Measurements from ENCODE around the gene COL4A2. TPM values are rescaled to one million over a fixed set of nuclear protein-coding genes. Genes with fewer than 3 reads are reported as not detected.

The COL4A2 gene
- polyA plus RNA-seq, 2 of the 4 experiments (the other 2 are of a cell fraction) = 46.9 to 119 TPM

- TF ChIP-seq HDAC2 (IDR thresholded peaks at IDR 0.05) (no peak), RCOR1 (IDR thresholded peaks at IDR 0.05; ENCODE audit: low read depth, low read length) (no peak), ATOH8 (CRISPR knock-in tag; IDR thresholded peaks at IDR 0.05; ENCODE audit: low read depth) (no peak)
Measured at GRCh38 chr13:110418944-110419343, 111.9 kb downstream of the COL4A2 start (continued).

DNA sequence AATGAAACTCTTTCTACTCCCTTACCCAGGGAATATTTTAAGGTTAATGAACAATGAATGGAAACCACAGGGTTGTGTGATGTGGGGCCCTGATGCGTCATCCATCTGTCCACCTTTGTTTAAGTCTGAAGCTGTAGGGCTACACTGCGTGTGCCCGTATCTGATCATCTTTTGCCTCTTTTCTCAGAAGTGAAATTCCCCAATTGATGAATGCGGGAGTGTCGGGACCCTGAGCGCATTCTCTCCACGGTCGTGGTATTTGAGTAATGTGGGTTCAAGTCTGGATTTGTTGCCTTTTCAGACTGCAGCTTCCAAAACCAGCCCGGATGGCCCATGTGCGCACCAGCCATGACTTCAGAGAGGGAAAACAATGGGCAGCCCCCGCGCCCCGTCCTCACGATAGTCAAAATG is 112.3 kb downstream of the COL4A2 start:
- H3K4me3 ChIP-seq = no peak overlapping the region
- DNase-seq (ENCODE audit: low read depth in 1 of 2, low spot score in 1 of 2) (peak; percentile 50 to 58), FAIRE-seq (no peak), ATAC-seq (peak; percentile 81 to 86; a peak in 5 of 6 replicates)
- no peak for TF ChIP-seq PHF8 (IDR thresholded peaks at IDR 0.05; ENCODE audit: borderline replicate concordance, low read depth)
- peak; percentile 53; the same call in 1 of the 2 replicates for TF ChIP-seq HOXB5 (CRISPR knock-in tag; IDR thresholded peaks at IDR 0.05)
- TF ChIP-seq MYC (IDR thresholded peaks at IDR 0.05; ENCODE audit: borderline replicate concordance, low read length) = no peak
- 0 out of 2 replicates have a peak, but pooled peaks have one; percentile 24 for TF ChIP-seq GATA3 (IDR thresholded peaks at IDR 0.05; ENCODE audit: borderline replicate concordance)
- peak in 1 of 2 experiments; percentile 43; a peak in 1 of 5 replicates for TF ChIP-seq EP300 (IDR thresholded peaks at IDR 0.05)
- TF ChIP-seq KDM1A (IDR thresholded peaks at IDR 0.05; ENCODE audit: low read depth) = no peak
- peak; percentile 45; the same call in 1 of the 2 replicates for TF ChIP-seq EHF (CRISPR knock-in tag; IDR thresholded peaks at IDR 0.05)
- CTCF ChIA-PET = interaction anchor here (0.6 to 1.5 kb wide), 4 partner anchors 67 to 197 kb away, joined by 3 to 5 read pairs (median 4); no protein-coding TSS in a partner anchor
- POLR2A ChIA-PET = interaction anchor here (1.4 kb wide), 1 partner anchor 112 kb away, joined by 4 read pairs; the partner anchor contains the start of genes COL4A1 and COL4A2
- H3K9me3 ChIP-seq = no peaks in the 10 kb centered on the region
- WGBS (ENCODE audit: missing lambda C conversion rate) = 59% methylated on average over 12 of the region's 14 CpGs
- peak overlapping the region; percentile 34 for H3K4me2 ChIP-seq
- peaks cover 45% of the 10 kb centered on the region for H3K4me1 ChIP-seq
- peak overlapping the region; percentile 68 to 84 for H3K27ac ChIP-seq

- H3K27ac ChIP-seq = peak overlapping the region; percentile 68 to 84; a peak in 5 of 6 replicates
- 92% methylated on average over 7 of the region's 7 CpGs for WGBS (ENCODE audit: missing lambda C conversion rate)
- FAIRE-seq = no peak
Measured at GRCh38 chr13:110419946-110420345, 112.9 kb downstream of the COL4A2 start.

More at GRCh38 chr13:110419946-110420345, 112.9 kb downstream of the COL4A2 start:
- Histone ChIP-seq H3K4me3 (no peak overlapping the region), H3K4me1 (peaks cover 45% of the 10 kb centered on the region), H3K9me3 (no peaks in the 10 kb centered on the region), H3K4me2 (peak overlapping the region; percentile 34; the same call in 1 of the 3 replicates)
- POLR2A ChIA-PET = interaction anchor here (0.5 to 1.4 kb wide), 2 partner anchors 113 to 116 kb away, joined by 3 to 4 read pairs; partner anchors contain the start of genes COL4A1 and COL4A2
- TF ChIP-seq, protein P1, sequence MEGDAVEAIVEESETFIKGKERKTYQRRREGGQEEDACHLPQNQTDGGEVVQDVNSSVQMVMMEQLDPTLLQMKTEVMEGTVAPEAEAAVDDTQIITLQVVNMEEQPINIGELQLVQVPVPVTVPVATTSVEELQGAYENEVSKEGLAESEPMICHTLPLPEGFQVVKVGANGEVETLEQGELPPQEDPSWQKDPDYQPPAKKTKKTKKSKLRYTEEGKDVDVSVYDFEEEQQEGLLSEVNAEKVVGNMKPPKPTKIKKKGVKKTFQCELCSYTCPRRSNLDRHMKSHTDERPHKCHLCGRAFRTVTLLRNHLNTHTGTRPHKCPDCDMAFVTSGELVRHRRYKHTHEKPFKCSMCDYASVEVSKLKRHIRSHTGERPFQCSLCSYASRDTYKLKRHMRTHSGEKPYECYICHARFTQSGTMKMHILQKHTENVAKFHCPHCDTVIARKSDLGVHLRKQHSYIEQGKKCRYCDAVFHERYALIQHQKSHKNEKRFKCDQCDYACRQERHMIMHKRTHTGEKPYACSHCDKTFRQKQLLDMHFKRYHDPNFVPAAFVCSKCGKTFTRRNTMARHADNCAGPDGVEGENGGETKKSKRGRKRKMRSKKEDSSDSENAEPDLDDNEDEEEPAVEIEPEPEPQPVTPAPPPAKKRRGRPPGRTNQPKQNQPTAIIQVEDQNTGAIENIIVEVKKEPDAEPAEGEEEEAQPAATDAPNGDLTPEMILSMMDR (IDR thresholded peaks at IDR 0.05) = no peak
- TF ChIP-seq EP300 (IDR thresholded peaks at IDR 0.05) (no peak), JUNB (IDR thresholded peaks at IDR 0.05) (no peak), NPAS2 (CRISPR knock-in tag; IDR thresholded peaks at IDR 0.05; ENCODE audit: borderline replicate concordance) (no peak), ZNF302 (CRISPR knock-in tag; IDR thresholded peaks at IDR 0.05) (no peak), SMC3 (IDR thresholded peaks at IDR 0.05) (no peak), KDM5A (IDR thresholded peaks at IDR 0.05) (no peak), HOXB13 (CRISPR knock-in tag; IDR thresholded peaks at IDR 0.05; ENCODE audit: low read depth) (no peak), HOXA7 (CRISPR knock-in tag; IDR thresholded peaks at IDR 0.05) (no peak), CHD4 (IDR thresholded peaks at IDR 0.05; ENCODE audit: borderline replicate concordance) (no peak), FOSL2 (IDR thresholded peaks at IDR 0.05) (no peak), FOSL2 (CRISPR knock-in tag; IDR thresholded peaks at IDR 0.05) (no peak), HDAC2 (IDR thresholded peaks at IDR 0.05) (no peak), ZFP36 (IDR thresholded peaks at IDR 0.05; ENCODE audit: borderline replicate concordance, partially characterized antibody) (no peak), BCL3 (IDR thresholded peaks at IDR 0.05) (no peak), POLR2A (IDR thresholded peaks at IDR 0.05; ENCODE audit: low read length) (no peak)
- TF ChIP-seq, protein P2, sequence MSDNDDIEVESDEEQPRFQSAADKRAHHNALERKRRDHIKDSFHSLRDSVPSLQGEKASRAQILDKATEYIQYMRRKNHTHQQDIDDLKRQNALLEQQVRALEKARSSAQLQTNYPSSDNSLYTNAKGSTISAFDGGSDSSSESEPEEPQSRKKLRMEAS (IDR thresholded peaks at IDR 0.05) = no peak
- TF ChIP-seq, protein P3, sequence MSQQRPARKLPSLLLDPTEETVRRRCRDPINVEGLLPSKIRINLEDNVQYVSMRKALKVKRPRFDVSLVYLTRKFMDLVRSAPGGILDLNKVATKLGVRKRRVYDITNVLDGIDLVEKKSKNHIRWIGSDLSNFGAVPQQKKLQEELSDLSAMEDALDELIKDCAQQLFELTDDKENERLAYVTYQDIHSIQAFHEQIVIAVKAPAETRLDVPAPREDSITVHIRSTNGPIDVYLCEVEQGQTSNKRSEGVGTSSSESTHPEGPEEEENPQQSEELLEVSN (IDR thresholded peaks at IDR 0.05; ENCODE audit: borderline replicate concordance, low read depth) = no peak
- TF ChIP-seq, protein P4, sequence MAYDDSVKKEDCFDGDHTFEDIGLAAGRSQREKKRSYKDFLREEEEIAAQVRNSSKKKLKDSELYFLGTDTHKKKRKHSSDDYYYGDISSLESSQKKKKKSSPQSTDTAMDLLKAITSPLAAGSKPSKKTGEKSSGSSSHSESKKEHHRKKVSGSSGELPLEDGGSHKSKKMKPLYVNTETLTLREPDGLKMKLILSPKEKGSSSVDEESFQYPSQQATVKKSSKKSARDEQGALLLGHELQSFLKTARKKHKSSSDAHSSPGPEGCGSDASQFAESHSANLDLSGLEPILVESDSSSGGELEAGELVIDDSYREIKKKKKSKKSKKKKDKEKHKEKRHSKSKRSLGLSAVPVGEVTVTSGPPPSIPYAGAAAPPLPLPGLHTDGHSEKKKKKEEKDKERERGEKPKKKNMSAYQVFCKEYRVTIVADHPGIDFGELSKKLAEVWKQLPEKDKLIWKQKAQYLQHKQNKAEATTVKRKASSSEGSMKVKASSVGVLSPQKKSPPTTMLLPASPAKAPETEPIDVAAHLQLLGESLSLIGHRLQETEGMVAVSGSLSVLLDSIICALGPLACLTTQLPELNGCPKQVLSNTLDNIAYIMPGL (CRISPR knock-in tag; IDR thresholded peaks at IDR 0.05; ENCODE audit: borderline replicate concordance) = no peak
- TF ChIP-seq, protein P5, sequence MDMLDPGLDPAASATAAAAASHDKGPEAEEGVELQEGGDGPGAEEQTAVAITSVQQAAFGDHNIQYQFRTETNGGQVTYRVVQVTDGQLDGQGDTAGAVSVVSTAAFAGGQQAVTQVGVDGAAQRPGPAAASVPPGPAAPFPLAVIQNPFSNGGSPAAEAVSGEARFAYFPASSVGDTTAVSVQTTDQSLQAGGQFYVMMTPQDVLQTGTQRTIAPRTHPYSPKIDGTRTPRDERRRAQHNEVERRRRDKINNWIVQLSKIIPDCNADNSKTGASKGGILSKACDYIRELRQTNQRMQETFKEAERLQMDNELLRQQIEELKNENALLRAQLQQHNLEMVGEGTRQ (IDR thresholded peaks at IDR 0.05) = no peak
- ATAC-seq (no peak), DNase-seq (ENCODE audit: low read depth in 1 of 2, low spot score in 1 of 2) (no peak)
- CTCF ChIA-PET = interaction anchor here (1.1 to 1.5 kb wide), 5 partner anchors 8 to 198 kb away, joined by 3 to 5 read pairs (median 4); no protein-coding TSS in a partner anchor
